IMR-90 (cell line): Measurements from ENCODE around the gene ERICH6B. TPM values are rescaled to one million over a fixed set of nuclear protein-coding genes. Genes with fewer than 3 reads are reported as not detected.

Experiments used
- ATAC-seq: fragments of 200-7000 bp; cut with Tn5 transposase; 2 replicates; pipeline ENCODE4 v1.9.1; 2020; ENCODE audit warnings: low read depth, mild to moderate bottlenecking, moderate library complexity
- BruUV-seq: library from RNA; stranded (reverse); fragments of 400-500 nt; replicated peaks from 2 replicates; lab custom pipeline; 2021; lab: Mats Ljungman, UMichigan
- CTCF ChIA-PET: fragments of 300-600 bp; formaldehyde crosslinking; extraction: SDS; loops from one replicate; lab custom pipeline; 2021; ENCODE audit warnings: antibody characterized with exemption; lab: Yijun Ruan, JAX
- POLR2A ChIA-PET: fragments of 300-600 bp; sonication (Branson Sonifier 250); formaldehyde crosslinking; loops from one replicate; lab custom pipeline; 2022; ENCODE audit warnings: antibody characterized with exemption; ENCODE audit not compliant: unreplicated experiment; lab: Charles Lee
- DNase-seq: peaks from one replicate; pipeline ENCODE4 v3.0.0; 2013
- H2AFZ ChIP-seq: replicated peaks from 2 replicates; pipeline ENCODE3; 2013; ENCODE audit warnings: low read length, mild to moderate bottlenecking; ENCODE audit not compliant: poor library complexity
- H2AK5ac ChIP-seq: 2 replicates; pipeline ENCODE4 v1.6.1; 2013; ENCODE audit warnings: low read depth, low read length, inconsistent platforms
- H2AK9ac ChIP-seq: replicated peaks from 2 replicates; pipeline ENCODE3; 2013; ENCODE audit warnings: mild to moderate bottlenecking, low read depth, low read length, moderate library complexity; ENCODE audit not compliant: poor library complexity
- H2BK120ac ChIP-seq: 2 replicates; pipeline ENCODE4 v1.6.1; 2013; ENCODE audit warnings: low read depth, low read length, inconsistent platforms
- H2BK15ac ChIP-seq: 3 replicates; pipeline ENCODE4 v1.6.1; 2013; ENCODE audit warnings: low read depth, low read length, inconsistent platforms
- H2BK20ac ChIP-seq: 2 replicates; pipeline ENCODE4 v1.6.1; 2013; ENCODE audit warnings: low read depth, mild to moderate bottlenecking, inconsistent platforms, low read length, moderate library complexity
- H2BK5ac ChIP-seq: 2 replicates; pipeline ENCODE4 v1.6.1; 2013; ENCODE audit warnings: mild to moderate bottlenecking, low read depth, low read length, inconsistent platforms; ENCODE audit not compliant: poor library complexity, severe bottlenecking
- H3K14ac ChIP-seq: replicated peaks from 2 replicates; pipeline ENCODE4 v1.6.1; 2013; ENCODE audit warnings: low read depth, low read length, inconsistent platforms
- H3K18ac ChIP-seq: 2 replicates; pipeline ENCODE4 v1.6.1; 2013; ENCODE audit warnings: low read depth, low read length, control low read depth
- H3K23ac ChIP-seq: 2 replicates; pipeline ENCODE4 v1.6.1; 2013; ENCODE audit warnings: low read depth, low read length, inconsistent platforms
- H3K27ac ChIP-seq: 2 replicates; pipeline ENCODE4 v1.5.1; 2013; ENCODE audit warnings: mild to moderate bottlenecking, control low read depth, low read length; ENCODE audit not compliant: insufficient read depth
- H3K27me3 ChIP-seq: 2 replicates; pipeline ENCODE4 v1.6.1; 2013; ENCODE audit warnings: low read length; ENCODE audit not compliant: control insufficient read depth, insufficient read depth
- H3K36me3 ChIP-seq: 2 replicates; pipeline ENCODE4 v1.6.1; 2013; ENCODE audit warnings: low read length, mixed read lengths; ENCODE audit not compliant: control insufficient read depth, insufficient read depth
- H3K4ac ChIP-seq: 2 replicates; pipeline ENCODE4 v1.6.1; 2013; ENCODE audit warnings: low read depth, low read length, inconsistent platforms
- H3K4me1 ChIP-seq: 2 replicates; pipeline ENCODE4 v1.6.1; 2013; ENCODE audit warnings: low read length, mixed read lengths; ENCODE audit not compliant: control insufficient read depth, insufficient read depth
- H3K4me2 ChIP-seq: 2 replicates; pipeline ENCODE4 v1.6.1; 2013; ENCODE audit warnings: low read depth, mild to moderate bottlenecking, control low read depth, low read length, moderate library complexity
- H3K4me3 ChIP-seq: 2 replicates; pipeline ENCODE4 v1.5.1; 2013; ENCODE audit warnings: low read depth, mild to moderate bottlenecking, control low read depth, low read length, moderate library complexity; ENCODE audit not compliant: insufficient read depth
- H3K56ac ChIP-seq: 2 replicates; pipeline ENCODE4 v1.6.1; 2013; ENCODE audit warnings: low read length, inconsistent platforms; ENCODE audit not compliant: insufficient read depth; ENCODE audit errors: extremely low read depth
- H3K79me1 ChIP-seq, 2 experiments: 2 replicates each; pipeline ENCODE4 v1.6.1; 2013; ENCODE audit warnings: low read length in 2 of 2, inconsistent platforms in 1 of 2, low read depth in 1 of 2
- H3K9ac ChIP-seq: 2 replicates; pipeline ENCODE4 v1.6.1; 2013; ENCODE audit warnings: low read depth, low read length, control low read depth
- H3K9me1 ChIP-seq: 2 replicates; pipeline ENCODE4 v1.6.1; 2013; ENCODE audit warnings: low read length, inconsistent platforms; ENCODE audit not compliant: insufficient read depth
- H3K9me3 ChIP-seq: 2 replicates; pipeline ENCODE4 v1.6.1; 2013; ENCODE audit warnings: low read length; ENCODE audit not compliant: control insufficient read depth, insufficient read depth
- H4K20me1 ChIP-seq: 2 replicates; pipeline ENCODE4 v1.6.1; 2013; ENCODE audit warnings: low read length, inconsistent platforms; ENCODE audit not compliant: insufficient read depth
- H4K5ac ChIP-seq: 2 replicates; pipeline ENCODE4 v1.6.1; 2013; ENCODE audit warnings: mild to moderate bottlenecking, low read depth, low read length, control low read depth
- H4K8ac ChIP-seq, 2 experiments: 2 replicates each; pipeline ENCODE4 v1.6.1; 2013; ENCODE audit warnings: low read depth in 2 of 2, low read length in 2 of 2, control low read depth in 1 of 2, inconsistent platforms in 1 of 2
- H4K91ac ChIP-seq: 2 replicates; pipeline ENCODE4 v1.6.1; 2013; ENCODE audit warnings: low read depth, low read length, inconsistent platforms; ENCODE audit not compliant: insufficient read depth
- BHLHE40 ChIP-seq: fragments of 150-350 bp; IDR thresholded peaks from 2 replicates; pipeline ENCODE4 v1.6.1; 2016; ENCODE audit warnings: mild to moderate bottlenecking, low read depth, low read length
- CEBPB ChIP-seq: IDR thresholded peaks from 2 replicates; pipeline ENCODE4 v1.6.1; 2012; ENCODE audit warnings: low read depth, low read length, improper control_type of control experiment
- CHD1 ChIP-seq: IDR thresholded peaks from 2 replicates; pipeline ENCODE4 v1.6.1; 2012; ENCODE audit warnings: low read depth, low read length, improper control_type of control experiment
- ELK1 ChIP-seq: fragments of 150-350 bp; IDR thresholded peaks from 2 replicates; pipeline ENCODE4 v1.6.1; 2016; ENCODE audit warnings: low read depth, mild to moderate bottlenecking, low read length, moderate library complexity, borderline replicate concordance
- FOS ChIP-seq: fragments of 150-350 bp; IDR thresholded peaks from 2 replicates; pipeline ENCODE4 v1.6.1; 2016; ENCODE audit warnings: low read depth, low read length
- POLR2A ChIP-seq: IDR thresholded peaks from 2 replicates; pipeline ENCODE4 v1.6.1; 2012; ENCODE audit warnings: mild to moderate bottlenecking, low read depth, low read length
- RAD21 ChIP-seq: IDR thresholded peaks from 2 replicates; pipeline ENCODE4 v1.6.1; 2012; ENCODE audit warnings: low read length, improper control_type of control experiment
- SMC3 ChIP-seq: fragments of 150-350 bp; IDR thresholded peaks from 2 replicates; pipeline ENCODE4 v1.6.1; 2016; ENCODE audit warnings: low read depth, mild to moderate bottlenecking, antibody characterized with exemption, low read length, moderate library complexity
- WGBS, 2 experiments: methylation state at CpG; one replicate each; pipeline versions ENCODE4 v1.1.5 to v1.1.7; 2013; ENCODE audit warnings: missing lambda C conversion rate in 2 of 2; ENCODE audit not compliant: insufficient read length in 1 of 2; ENCODE audit errors: extremely low coverage in 2 of 2; 5-methylcytosine and 5-hydroxymethylcytosine counted together
- dilution Hi-C: fragments of 300-500 bp; cut with HindIII; formaldehyde crosslinking; loops from one replicate; pipeline ENCODE4 v1.14.3; 2018; ENCODE audit warnings: low sequenced_read_pairs; ENCODE audit not compliant: unreplicated experiment
- in situ Hi-C: fragments of 300-500 bp; cut with MboI; formaldehyde crosslinking; loops from 3 replicates; pipeline ENCODE4 v1.14.3; 2019; ENCODE audit warnings: low sequenced_read_pairs, inconsistent platforms, mixed read lengths
- intact Hi-C: fragments of 100-400 bp; cut with micrococcal nuclease; formaldehyde crosslinking; loops from 2 replicates; pipeline ENCODE4 v1.10.0; 2022
- polyA plus RNA-seq, 3 experiments: library from polyadenylated mRNA; depleted of rRNA; stranded (reverse); fragments of >200 nt; gene quantifications; 2 replicates each; pipeline ENCODE4 v1.2.3, GENCODE V29; 2012; ENCODE audit warnings: low replicate concordance in 1 of 3
- total RNA-seq: library from RNA; depleted of rRNA; stranded (reverse); fragments of >200 nt; gene quantifications from 2 replicates; pipeline ENCODE4 v1.2.3, GENCODE V29; 2012
- TF ChIP-seq, protein P1 (sequence below): fragments of 150-350 bp; IDR thresholded peaks from 2 replicates; pipeline ENCODE4 v1.6.1; 2017; ENCODE audit warnings: mild to moderate bottlenecking, antibody characterized with exemption, low read length, low read depth
- TF ChIP-seq, protein P2 (sequence below): conservative IDR thresholded peaks from 2 replicates; pipeline ENCODE4 v1.5.1; 2012; ENCODE audit warnings: mild to moderate bottlenecking, low read depth, low read length, improper control_type of control experiment

ERICH6B gene
- total and polyA plus RNA-seq, 2 of the 4 experiments (the other 2 are of a cell fraction), result not detected

DNA sequence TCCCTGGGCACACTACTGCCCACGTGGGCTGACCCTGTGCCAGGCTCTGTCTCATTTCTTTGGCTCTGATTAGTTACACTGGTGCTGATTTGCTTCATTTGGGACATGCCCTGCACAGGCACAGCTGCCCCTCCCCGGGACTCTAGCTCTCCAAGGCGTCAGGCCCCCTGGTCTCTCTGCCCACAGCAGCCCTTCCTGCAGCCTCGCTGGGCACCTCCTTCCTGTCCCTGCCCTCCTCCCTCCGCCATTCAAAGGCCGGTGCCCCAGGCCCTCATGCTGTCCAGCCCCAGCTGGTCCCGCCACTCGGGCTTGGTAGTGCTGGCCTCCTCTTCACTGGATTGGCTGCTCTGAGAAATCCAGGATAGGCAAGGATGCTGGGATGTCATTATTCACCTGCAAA lies 73.1 kb downstream of the ERICH6B start:
- DNase-seq, result no peak
- Histone ChIP-seq H3K4me3 (no peak overlapping the region), H2AK5ac (no peak overlapping the region), H2BK20ac (no peak overlapping the region), H3K4me1 (peaks cover 3% of the 10 kb centered on the region; the same call in 1 of the 2 replicates), H2AFZ (no peak overlapping the region), H3K9ac (no peak overlapping the region), H3K27me3 (peaks cover 4% of the 10 kb centered on the region), H2BK5ac (no peak overlapping the region), H3K23ac (no peak overlapping the region), H3K9me1 (peaks cover 4% of the 10 kb centered on the region; the same call in 1 of the 2 replicates), H3K36me3 (0 out of 2 replicates have a peak, but pooled peaks cover 4% of the 10 kb centered on the region), H4K91ac (no peak overlapping the region), H3K27ac (no peak overlapping the region), H2AK9ac (no peak overlapping the region), H4K5ac (no peak overlapping the region), H3K4ac (no peak overlapping the region), H3K56ac (no peak overlapping the region), H3K18ac (no peak overlapping the region), H2BK120ac (no peak overlapping the region), H3K9me3 (no peaks in the 10 kb centered on the region), H2BK15ac (no peak overlapping the region), H3K4me2 (no peak overlapping the region), H3K79me1 (no peaks in the 10 kb centered on the region), H4K8ac (no peak overlapping the region), H4K20me1 (peaks cover 4% of the 10 kb centered on the region; the same call in 1 of the 2 replicates), H3K14ac (no peak overlapping the region)
- ChIA-PET CTCF (no interaction called here), POLR2A (no interaction called here)
- no TSS peak for BruUV-seq
- intact Hi-C loops, result no loop called here
- 81% methylated on average over 2 of the region's 8 CpGs; no CpG with 5 or more reads in 1 of the 2 experiments for WGBS, 2 experiments
- dilution Hi-C loops, result no loop called here
- ATAC-seq, result no peak
- no peak for TF ChIP-seq RAD21
- TF ChIP-seq POLR2A, result no peak
- TF ChIP-seq, protein P1, sequence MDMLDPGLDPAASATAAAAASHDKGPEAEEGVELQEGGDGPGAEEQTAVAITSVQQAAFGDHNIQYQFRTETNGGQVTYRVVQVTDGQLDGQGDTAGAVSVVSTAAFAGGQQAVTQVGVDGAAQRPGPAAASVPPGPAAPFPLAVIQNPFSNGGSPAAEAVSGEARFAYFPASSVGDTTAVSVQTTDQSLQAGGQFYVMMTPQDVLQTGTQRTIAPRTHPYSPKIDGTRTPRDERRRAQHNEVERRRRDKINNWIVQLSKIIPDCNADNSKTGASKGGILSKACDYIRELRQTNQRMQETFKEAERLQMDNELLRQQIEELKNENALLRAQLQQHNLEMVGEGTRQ, result no peak
- TF ChIP-seq, protein P2, sequence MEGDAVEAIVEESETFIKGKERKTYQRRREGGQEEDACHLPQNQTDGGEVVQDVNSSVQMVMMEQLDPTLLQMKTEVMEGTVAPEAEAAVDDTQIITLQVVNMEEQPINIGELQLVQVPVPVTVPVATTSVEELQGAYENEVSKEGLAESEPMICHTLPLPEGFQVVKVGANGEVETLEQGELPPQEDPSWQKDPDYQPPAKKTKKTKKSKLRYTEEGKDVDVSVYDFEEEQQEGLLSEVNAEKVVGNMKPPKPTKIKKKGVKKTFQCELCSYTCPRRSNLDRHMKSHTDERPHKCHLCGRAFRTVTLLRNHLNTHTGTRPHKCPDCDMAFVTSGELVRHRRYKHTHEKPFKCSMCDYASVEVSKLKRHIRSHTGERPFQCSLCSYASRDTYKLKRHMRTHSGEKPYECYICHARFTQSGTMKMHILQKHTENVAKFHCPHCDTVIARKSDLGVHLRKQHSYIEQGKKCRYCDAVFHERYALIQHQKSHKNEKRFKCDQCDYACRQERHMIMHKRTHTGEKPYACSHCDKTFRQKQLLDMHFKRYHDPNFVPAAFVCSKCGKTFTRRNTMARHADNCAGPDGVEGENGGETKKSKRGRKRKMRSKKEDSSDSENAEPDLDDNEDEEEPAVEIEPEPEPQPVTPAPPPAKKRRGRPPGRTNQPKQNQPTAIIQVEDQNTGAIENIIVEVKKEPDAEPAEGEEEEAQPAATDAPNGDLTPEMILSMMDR, result no peak
- TF ChIP-seq SMC3, result no peak
- TF ChIP-seq ELK1, result no peak
- no peak for TF ChIP-seq BHLHE40
- TF ChIP-seq CHD1, result no peak
- no peak for TF ChIP-seq CEBPB
- no peak for TF ChIP-seq FOS
- in situ Hi-C loops, result no loop called here
